ENCODE measurements around the gene RNPEPL1.
A peak's percentile ranks its signal among the peaks of the same experiment; 100 is the strongest.

The RNPEPL1 gene

DNA sequence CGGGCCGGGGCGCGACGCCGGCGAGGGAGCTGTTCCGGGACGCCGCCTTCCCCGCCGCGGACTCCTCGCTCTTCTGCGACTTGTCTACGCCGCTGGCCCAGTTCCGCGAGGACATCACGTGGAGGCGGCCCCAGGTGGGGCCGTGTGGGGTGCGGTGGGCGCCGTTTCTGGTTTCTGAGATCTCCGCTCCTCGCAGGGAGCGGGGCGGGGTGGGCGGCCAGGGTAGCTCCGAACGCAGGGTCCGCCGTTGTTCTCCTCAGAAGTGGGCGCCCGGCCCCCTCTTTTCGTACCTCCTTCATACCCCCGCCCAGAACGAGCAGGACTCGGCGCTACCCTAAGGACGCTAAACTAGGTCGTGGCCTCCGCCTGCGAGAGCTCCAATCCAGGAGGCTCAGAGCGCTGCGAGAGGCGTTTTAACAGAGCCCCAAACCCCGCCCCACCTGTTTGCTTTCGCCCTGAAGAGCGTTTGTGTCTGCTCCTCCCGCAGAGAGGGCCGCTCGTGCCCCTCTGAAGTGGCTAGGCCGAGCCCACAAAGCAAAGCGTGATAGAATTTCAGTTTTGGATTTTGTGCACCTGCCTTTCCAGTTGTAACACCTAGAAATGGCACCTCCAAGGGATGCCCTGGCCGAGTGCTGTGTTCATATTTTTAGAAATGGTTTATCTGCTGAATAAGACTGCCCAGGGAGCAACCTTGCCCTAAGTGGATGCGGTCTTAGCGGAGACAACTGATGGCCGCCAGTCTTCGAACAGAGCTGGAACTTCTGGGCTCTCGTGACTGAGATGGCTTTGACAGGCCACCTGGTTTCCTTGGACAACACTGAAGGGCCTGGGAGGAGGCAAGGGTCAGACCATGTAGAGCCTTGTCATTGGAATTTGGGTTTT, 18.9 kb downstream of the RNPEPL1 start:
- peak overlapping the region; percentile 99 for H3K4me3 ChIP-seq
- no peak for DNase-seq (ENCODE audit: low read depth, low spot score)
- no peaks in the 10 kb centered on the region for H3K9me3 ChIP-seq (ENCODE audit: low read depth, low read length)
- H3K36me3 ChIP-seq (ENCODE audit: insufficient read depth, low read length) = peaks cover 9% of the 10 kb centered on the region; the same call in 1 of the 2 replicates
- H3K9ac ChIP-seq (ENCODE audit: insufficient read length) = peak overlapping the region; percentile 61
- no peak for TF ChIP-seq EZH2 (IDR thresholded peaks at IDR 0.05)
- TF ChIP-seq POLR2AphosphoS5 (IDR thresholded peaks at IDR 0.05; ENCODE audit: borderline replicate concordance, low read depth, low read length) = no peak
- no peak for TF ChIP-seq FOXP2 (optimal IDR thresholded peaks at IDR 0.05; ENCODE audit: control extremely low read depth, extremely low read length, insufficient read depth)
- H3K27ac ChIP-seq = no peak overlapping the region

- H3K4me3 ChIP-seq = peak overlapping the region; percentile 99
- peak overlapping the region; percentile 61 for H3K9ac ChIP-seq (ENCODE audit: insufficient read length)
- TF ChIP-seq EZH2 (IDR thresholded peaks at IDR 0.05) = no peak
- TF ChIP-seq FOXP2 (optimal IDR thresholded peaks at IDR 0.05; ENCODE audit: control extremely low read depth, extremely low read length, insufficient read depth) = no peak
- no peak for TF ChIP-seq POLR2AphosphoS5 (IDR thresholded peaks at IDR 0.05; ENCODE audit: borderline replicate concordance, low read depth, low read length)
- no peaks in the 10 kb centered on the region for H3K9me3 ChIP-seq (ENCODE audit: low read depth, low read length)
- H3K36me3 ChIP-seq (ENCODE audit: insufficient read depth, low read length) = peaks cover 9% of the 10 kb centered on the region; the same call in 1 of the 2 replicates
- no peak for DNase-seq (ENCODE audit: low read depth, low spot score)
- H3K27ac ChIP-seq = no peak overlapping the region
Measured at GRCh38 chr2:240588006-240588655, 19.8 kb downstream of the RNPEPL1 start.

DNA sequence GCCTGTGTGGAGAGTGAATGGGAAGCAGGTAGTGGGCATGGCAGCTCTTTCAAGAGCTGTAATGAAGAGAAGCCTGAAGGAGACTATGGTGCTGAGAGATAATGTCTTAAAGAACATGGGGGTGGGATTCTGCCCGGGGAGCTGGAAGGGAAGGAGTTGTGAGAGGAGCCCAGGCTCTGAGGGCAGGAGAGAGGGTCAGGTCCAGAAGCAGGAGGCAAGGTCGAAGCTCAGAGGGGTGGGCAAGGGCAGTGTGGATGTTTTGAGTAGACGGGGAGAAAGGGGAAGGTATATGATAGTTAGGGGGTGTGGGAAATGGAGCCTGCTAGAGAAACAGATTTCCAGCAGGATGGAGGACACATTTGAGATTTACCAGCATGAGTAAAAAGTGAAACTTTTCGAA, 20.4 kb downstream of the RNPEPL1 start:
- TF ChIP-seq POLR2AphosphoS5 (IDR thresholded peaks at IDR 0.05; ENCODE audit: borderline replicate concordance, low read depth, low read length) = no peak
- TF ChIP-seq EZH2 (IDR thresholded peaks at IDR 0.05) = no peak
- TF ChIP-seq FOXP2 (optimal IDR thresholded peaks at IDR 0.05; ENCODE audit: control extremely low read depth, extremely low read length, insufficient read depth) = no peak
- Histone ChIP-seq H3K4me3 (peak overlapping the region; percentile 59), H3K27ac (no peak overlapping the region), H3K36me3 (ENCODE audit: insufficient read depth, low read length) (peaks cover 9% of the 10 kb centered on the region; the same call in 1 of the 2 replicates), H3K9me3 (ENCODE audit: low read depth, low read length) (no peaks in the 10 kb centered on the region), H3K9ac (ENCODE audit: insufficient read length) (no peak overlapping the region)
- no peak for DNase-seq (ENCODE audit: low read depth, low spot score)

DNA sequence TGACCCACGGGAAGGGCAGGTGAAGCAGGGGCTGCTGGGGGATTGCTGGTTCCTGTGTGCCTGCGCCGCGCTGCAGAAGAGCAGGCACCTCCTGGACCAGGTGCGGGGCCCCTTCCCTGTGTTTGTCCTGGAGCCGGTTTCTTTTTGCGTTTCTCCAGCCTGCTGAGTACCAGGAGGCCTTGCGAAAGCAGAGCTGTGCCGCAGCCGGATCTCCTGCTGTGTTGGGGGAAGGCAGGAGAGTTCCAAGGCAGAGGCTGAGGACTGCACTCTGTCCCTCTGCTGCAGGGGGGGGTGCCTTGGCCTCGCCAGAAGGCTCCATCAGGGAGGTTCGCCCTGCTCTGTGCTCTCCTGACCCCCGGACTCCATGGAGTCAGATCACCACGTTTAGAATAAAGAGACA, 21.1 kb downstream of the RNPEPL1 start:
- Histone ChIP-seq H3K36me3 (ENCODE audit: insufficient read depth, low read length) (peaks cover 9% of the 10 kb centered on the region; the same call in 1 of the 2 replicates), H3K4me3 (peak overlapping the region; percentile 59), H3K9me3 (ENCODE audit: low read depth, low read length) (no peaks in the 10 kb centered on the region), H3K9ac (ENCODE audit: insufficient read length) (no peak overlapping the region), H3K27ac (no peak overlapping the region)
- no peak for DNase-seq (ENCODE audit: low read depth, low spot score)
- no peak for TF ChIP-seq POLR2AphosphoS5 (IDR thresholded peaks at IDR 0.05; ENCODE audit: borderline replicate concordance, low read depth, low read length)
- no peak for TF ChIP-seq EZH2 (IDR thresholded peaks at IDR 0.05)
- no peak for TF ChIP-seq FOXP2 (optimal IDR thresholded peaks at IDR 0.05; ENCODE audit: control extremely low read depth, extremely low read length, insufficient read depth)

GRCh38 chr2:240589850-240590525, 21.7 kb downstream of the RNPEPL1 start:
- no peak for DNase-seq (ENCODE audit: low read depth, low spot score)
- Histone ChIP-seq H3K27ac (no peak overlapping the region), H3K36me3 (ENCODE audit: insufficient read depth, low read length) (peaks cover 5% of the 10 kb centered on the region; the same call in 1 of the 2 replicates), H3K9ac (ENCODE audit: insufficient read length) (no peak overlapping the region), H3K9me3 (ENCODE audit: low read depth, low read length) (no peaks in the 10 kb centered on the region), H3K4me3 (no peak overlapping the region)
- TF ChIP-seq EZH2 (IDR thresholded peaks at IDR 0.05) (no peak), FOXP2 (optimal IDR thresholded peaks at IDR 0.05; ENCODE audit: control extremely low read depth, extremely low read length, insufficient read depth) (no peak), POLR2AphosphoS5 (IDR thresholded peaks at IDR 0.05; ENCODE audit: borderline replicate concordance, low read depth, low read length) (no peak)

GRCh38 chr2:240590681-240591111, 22.4 kb downstream of the RNPEPL1 start:
- no peak overlapping the region for H3K9ac ChIP-seq (ENCODE audit: insufficient read length)

DNA sequence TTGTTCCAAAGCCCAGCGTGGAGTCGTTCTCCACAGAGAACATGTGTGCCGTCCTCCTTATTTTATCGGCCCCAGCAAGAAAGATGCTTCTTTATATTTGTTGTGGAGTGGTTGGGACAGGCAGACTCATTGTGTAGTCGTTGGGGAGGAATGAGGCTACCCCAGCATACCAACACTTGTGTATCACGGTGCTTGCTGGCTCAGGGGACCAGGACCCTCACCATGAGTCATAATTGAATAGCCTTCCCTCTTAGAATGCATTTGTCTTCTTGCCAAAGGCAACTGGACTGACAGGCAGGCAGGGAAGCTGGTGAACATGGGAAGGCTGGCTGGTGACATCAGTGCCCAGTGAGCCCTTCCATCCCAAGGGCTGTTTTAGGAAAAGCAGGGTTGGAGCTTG, 22.9 kb downstream of the RNPEPL1 start:
- no peak overlapping the region for H3K27ac ChIP-seq

More at GRCh38 chr2:240590681-240591111, 22.4 kb downstream of the RNPEPL1 start:
- no peak for DNase-seq (ENCODE audit: low read depth, low spot score)
- Histone ChIP-seq H3K36me3 (ENCODE audit: insufficient read depth, low read length) (peaks cover 5% of the 10 kb centered on the region; the same call in 1 of the 2 replicates), H3K9me3 (ENCODE audit: low read depth, low read length) (no peaks in the 10 kb centered on the region), H3K27ac (no peak overlapping the region), H3K4me3 (no peak overlapping the region)
- TF ChIP-seq FOXP2 (optimal IDR thresholded peaks at IDR 0.05; ENCODE audit: control extremely low read depth, extremely low read length, insufficient read depth) (no peak), POLR2AphosphoS5 (IDR thresholded peaks at IDR 0.05; ENCODE audit: borderline replicate concordance, low read depth, low read length) (no peak), EZH2 (IDR thresholded peaks at IDR 0.05) (no peak)

More for the DNA sequence above, 22.9 kb downstream of the RNPEPL1 start:
- H3K9me3 ChIP-seq (ENCODE audit: low read depth, low read length) = no peaks in the 10 kb centered on the region
- no peak for DNase-seq (ENCODE audit: low read depth, low spot score)
- no peak overlapping the region for H3K9ac ChIP-seq (ENCODE audit: insufficient read length)
- H3K36me3 ChIP-seq (ENCODE audit: insufficient read depth, low read length) = peaks cover 5% of the 10 kb centered on the region; the same call in 1 of the 2 replicates
- H3K4me3 ChIP-seq = no peak overlapping the region
- TF ChIP-seq POLR2AphosphoS5 (IDR thresholded peaks at IDR 0.05; ENCODE audit: borderline replicate concordance, low read depth, low read length) (no peak), EZH2 (IDR thresholded peaks at IDR 0.05) (no peak), FOXP2 (optimal IDR thresholded peaks at IDR 0.05; ENCODE audit: control extremely low read depth, extremely low read length, insufficient read depth) (no peak)

Measured in SK-N-MC (cell line).